Tibial nerve (tissue), 4 donors: Measurements from ENCODE around the gene BBC3. TPM values are rescaled to one million over a fixed set of nuclear protein-coding genes. Genes with fewer than 3 reads are reported as not detected.

Experiments used
- DNase-seq, 2 donors: peaks; one replicate each; pipeline ENCODE4 v3.0.0-alpha.2; 2019; ENCODE audit warnings: low spot score in 2 of 2
- H3K27ac ChIP-seq, 4 donors: fragments of 200-600 bp; sonication (generic) in 3 of 4; one replicate each; pipeline ENCODE4 v1.5.1; 2017 to 2019; ENCODE audit warnings: mild to moderate bottlenecking in 1 of 4
- H3K27me3 ChIP-seq, 2 donors: fragments of 200-600 bp; sonication (generic) in 1 of 2; one replicate each; pipeline versions ENCODE4 v1.5.1 to v1.6.0; 2017 to 2019
- H3K36me3 ChIP-seq, 3 donors: fragments of 200-600 bp; sonication (generic); one replicate each; pipeline ENCODE4 v1.5.1; 2018 to 2019
- H3K4me1 ChIP-seq, 4 donors: fragments of 200-600 bp; sonication (generic) in 3 of 4; one replicate each; pipeline ENCODE4 v1.5.1; 2017 to 2019
- H3K4me3 ChIP-seq, 4 donors: fragments of 200-600 bp; sonication (generic) in 3 of 4; one replicate each; pipeline ENCODE4 v1.5.1; 2017 to 2019; ENCODE audit warnings: mild to moderate bottlenecking in 1 of 4, moderate library complexity in 1 of 4
- H3K9me3 ChIP-seq, 4 donors: fragments of 200-600 bp; sonication (generic) in 3 of 4; one replicate each; pipeline ENCODE4 v1.5.1; 2017 to 2019
- CTCF ChIP-seq, 5 experiments: fragments of 200-600 bp in 3 of 5; fragments of 450-650 bp in 2 of 5; sonication (generic) in 3 of 5; IDR thresholded peaks; one replicate each; pipeline ENCODE4 v1.5.1; 2016 to 2019; ENCODE audit warnings: antibody characterized with exemption in 5 of 5, mild to moderate bottlenecking in 3 of 5, moderate library complexity in 2 of 5
- EP300 ChIP-seq, 2 donors: sonication (generic); formaldehyde crosslinking; IDR thresholded peaks; one replicate each; pipeline ENCODE4 v1.6.1; 2017; ENCODE audit warnings: antibody characterized with exemption in 2 of 2, mild to moderate bottlenecking in 1 of 2
- POLR2A ChIP-seq, 2 donors: fragments of 450-650 bp; IDR thresholded peaks; one replicate each; pipeline ENCODE4 v1.6.1; 2017; ENCODE audit warnings: antibody characterized with exemption in 2 of 2, mild to moderate bottlenecking in 2 of 2, moderate library complexity in 2 of 2
- WGBS, 2 donors: methylation state at CpG; one replicate each; pipeline ENCODE4 v1.1.5; 2018; 5-methylcytosine and 5-hydroxymethylcytosine counted together
- total RNA-seq, 4 donors: library from RNA; depleted of rRNA; stranded (reverse); fragments of >200 nt; gene quantifications; one replicate each; pipeline ENCODE4 v1.1.0, GENCODE V29; 2016

BBC3 gene
- total RNA-seq, 4 donors from 2014 or later = 2.8 to 11.0 (median 6.3) TPM

- Histone ChIP-seq H3K27ac (no peak overlapping the region), H3K36me3 (peaks cover 0 to 65% (median 0%) of the 10 kb centered on the region in 3 donors), H3K27me3 (no peaks in the 10 kb centered on the region), H3K4me3 (no peak overlapping the region), H3K9me3 (no peaks in the 10 kb centered on the region), H3K4me1 (no peaks in the 10 kb centered on the region)
- no peak for TF ChIP-seq CTCF (IDR thresholded peaks at IDR 0.05)
- TF ChIP-seq POLR2A (IDR thresholded peaks at IDR 0.05) = no peak
- TF ChIP-seq EP300 (IDR thresholded peaks at IDR 0.05) = no peak
- WGBS, 2 donors = 75 to 94% methylated on average over 3 of the region's 3 CpGs
- DNase-seq = no peak
Measured at GRCh38 chr19:47200530-47200929, 30.5 kb downstream of the BBC3 start.

GRCh38 chr19:47197141-47197540 lies 33.9 kb downstream of the BBC3 start:
- no peak overlapping the region for H3K27ac ChIP-seq
- no peaks in the 10 kb centered on the region for H3K27me3 ChIP-seq
- H3K4me1 ChIP-seq = no peaks in the 10 kb centered on the region
- no peak overlapping the region for H3K4me3 ChIP-seq
- WGBS, 2 donors = 95 to 98% methylated on average over 4 of the region's 4 CpGs
- peaks cover 0 to 46% (median 0%) of the 10 kb centered on the region in 3 donors for H3K36me3 ChIP-seq
- TF ChIP-seq POLR2A (IDR thresholded peaks at IDR 0.05) (no peak), CTCF (IDR thresholded peaks at IDR 0.05) (no peak), EP300 (IDR thresholded peaks at IDR 0.05) (no peak)
- no peaks in the 10 kb centered on the region for H3K9me3 ChIP-seq
- DNase-seq = no peak

GRCh38 chr19:47195434-47195833 lies 35.6 kb downstream of the BBC3 start:
- 84 to 95% methylated on average over 1 of the region's 1 CpG for WGBS, 2 donors
- Histone ChIP-seq H3K36me3 (peaks cover 0 to 33% (median 0%) of the 10 kb centered on the region in 3 donors), H3K9me3 (no peaks in the 10 kb centered on the region), H3K4me3 (no peak overlapping the region), H3K27ac (no peak overlapping the region), H3K27me3 (no peaks in the 10 kb centered on the region), H3K4me1 (peaks cover 0 to 13% (median 8%) of the 10 kb centered on the region in 4 donors)
- TF ChIP-seq CTCF (IDR thresholded peaks at IDR 0.05) = no peak
- no peak for TF ChIP-seq EP300 (IDR thresholded peaks at IDR 0.05)
- no peak for TF ChIP-seq POLR2A (IDR thresholded peaks at IDR 0.05)
- DNase-seq = no peak

- no peaks in the 10 kb centered on the region for H3K36me3 ChIP-seq
- peak overlapping the region; percentile 48 to 82 (median 62) for H3K27ac ChIP-seq
- 14 to 22% methylated on average over 12 of the region's 12 CpGs for WGBS, 2 donors
- no peaks in the 10 kb centered on the region for H3K27me3 ChIP-seq
- H3K9me3 ChIP-seq = no peaks in the 10 kb centered on the region
- no peak for DNase-seq
- no peak for TF ChIP-seq CTCF (IDR thresholded peaks at IDR 0.05)
- no peak for TF ChIP-seq POLR2A (IDR thresholded peaks at IDR 0.05)
- TF ChIP-seq EP300 (IDR thresholded peaks at IDR 0.05) = no peak
- H3K4me1 ChIP-seq = peaks cover 0 to 41% (median 21%) of the 10 kb centered on the region in 4 donors
- H3K4me3 ChIP-seq = peak overlapping the region in 2 of 4 donors; percentile 10 to 16
Measured at GRCh38 chr19:47190167-47190727, 40.8 kb downstream of the BBC3 start.

- 86 to 92% methylated on average over 5 of the region's 5 CpGs for WGBS, 2 donors
- peaks cover 0 to 1% (median 0%) of the 10 kb centered on the region in 3 donors for H3K36me3 ChIP-seq
- peaks cover 0 to 41% (median 21%) of the 10 kb centered on the region in 4 donors for H3K4me1 ChIP-seq
- H3K9me3 ChIP-seq = no peaks in the 10 kb centered on the region
- DNase-seq = no peak
- H3K4me3 ChIP-seq = no peak overlapping the region
- H3K27me3 ChIP-seq = no peaks in the 10 kb centered on the region
- no peak for TF ChIP-seq POLR2A (IDR thresholded peaks at IDR 0.05)
- no peak for TF ChIP-seq CTCF (IDR thresholded peaks at IDR 0.05)
- TF ChIP-seq EP300 (IDR thresholded peaks at IDR 0.05) = no peak
- H3K27ac ChIP-seq = peak overlapping the region in 3 of 4 donors; percentile 18 to 74 (median 50)
Measured at GRCh38 chr19:47188507-47189033, 42.4 kb downstream of the BBC3 start.
